GM21723 (cell line): Measurements from ENCODE around the gene EGLN3.

Experiments used
- ATAC-seq: cut with Tn5 transposase; IDR thresholded peaks from one replicate; pipeline ENCODE4 v1.9.1; 2021; ENCODE audit warnings: mild to moderate bottlenecking, moderate library complexity; ENCODE audit not compliant: unreplicated experiment

Gene EGLN3

GRCh38 chr14:33880330-33880729 lies 70.5 kb downstream of the EGLN3 start:
- no peak for ATAC-seq

- no peak for ATAC-seq
Measured at GRCh38 chr14:33879684-33880286, 71.1 kb downstream of the EGLN3 start.

GRCh38 chr14:33876274-33876673 lies 74.6 kb downstream of the EGLN3 start:
- no peak for ATAC-seq
